ENCODE data around the gene IGFN1. TPM values are rescaled to one million over a fixed set of nuclear protein-coding genes. Genes with fewer than 3 reads are reported as not detected.

IGFN1 gene
- total RNA-seq, 1 donor from 2014 or later = 0.86 TPM

- no peak for DNase-seq (ENCODE audit: low read depth)
- no peak overlapping the region for H3K4me3 ChIP-seq (ENCODE audit: low read depth, low read length)
- TF ChIP-seq, protein P1, sequence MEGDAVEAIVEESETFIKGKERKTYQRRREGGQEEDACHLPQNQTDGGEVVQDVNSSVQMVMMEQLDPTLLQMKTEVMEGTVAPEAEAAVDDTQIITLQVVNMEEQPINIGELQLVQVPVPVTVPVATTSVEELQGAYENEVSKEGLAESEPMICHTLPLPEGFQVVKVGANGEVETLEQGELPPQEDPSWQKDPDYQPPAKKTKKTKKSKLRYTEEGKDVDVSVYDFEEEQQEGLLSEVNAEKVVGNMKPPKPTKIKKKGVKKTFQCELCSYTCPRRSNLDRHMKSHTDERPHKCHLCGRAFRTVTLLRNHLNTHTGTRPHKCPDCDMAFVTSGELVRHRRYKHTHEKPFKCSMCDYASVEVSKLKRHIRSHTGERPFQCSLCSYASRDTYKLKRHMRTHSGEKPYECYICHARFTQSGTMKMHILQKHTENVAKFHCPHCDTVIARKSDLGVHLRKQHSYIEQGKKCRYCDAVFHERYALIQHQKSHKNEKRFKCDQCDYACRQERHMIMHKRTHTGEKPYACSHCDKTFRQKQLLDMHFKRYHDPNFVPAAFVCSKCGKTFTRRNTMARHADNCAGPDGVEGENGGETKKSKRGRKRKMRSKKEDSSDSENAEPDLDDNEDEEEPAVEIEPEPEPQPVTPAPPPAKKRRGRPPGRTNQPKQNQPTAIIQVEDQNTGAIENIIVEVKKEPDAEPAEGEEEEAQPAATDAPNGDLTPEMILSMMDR (conservative IDR thresholded peaks at IDR 0.05; ENCODE audit: low read depth, low read length) = no peak
These were observed 51.1 kb downstream of the IGFN1 start for GRCh38 chr1:201241736-201242135.

GRCh38 chr1:201245082-201245481 lies 54.5 kb downstream of the IGFN1 start:
- no peak for DNase-seq (ENCODE audit: low read depth)
- TF ChIP-seq, protein P1 (conservative IDR thresholded peaks at IDR 0.05; ENCODE audit: low read depth, low read length) = no peak
- H3K4me3 ChIP-seq (ENCODE audit: low read depth, low read length) = no peak overlapping the region

DNA sequence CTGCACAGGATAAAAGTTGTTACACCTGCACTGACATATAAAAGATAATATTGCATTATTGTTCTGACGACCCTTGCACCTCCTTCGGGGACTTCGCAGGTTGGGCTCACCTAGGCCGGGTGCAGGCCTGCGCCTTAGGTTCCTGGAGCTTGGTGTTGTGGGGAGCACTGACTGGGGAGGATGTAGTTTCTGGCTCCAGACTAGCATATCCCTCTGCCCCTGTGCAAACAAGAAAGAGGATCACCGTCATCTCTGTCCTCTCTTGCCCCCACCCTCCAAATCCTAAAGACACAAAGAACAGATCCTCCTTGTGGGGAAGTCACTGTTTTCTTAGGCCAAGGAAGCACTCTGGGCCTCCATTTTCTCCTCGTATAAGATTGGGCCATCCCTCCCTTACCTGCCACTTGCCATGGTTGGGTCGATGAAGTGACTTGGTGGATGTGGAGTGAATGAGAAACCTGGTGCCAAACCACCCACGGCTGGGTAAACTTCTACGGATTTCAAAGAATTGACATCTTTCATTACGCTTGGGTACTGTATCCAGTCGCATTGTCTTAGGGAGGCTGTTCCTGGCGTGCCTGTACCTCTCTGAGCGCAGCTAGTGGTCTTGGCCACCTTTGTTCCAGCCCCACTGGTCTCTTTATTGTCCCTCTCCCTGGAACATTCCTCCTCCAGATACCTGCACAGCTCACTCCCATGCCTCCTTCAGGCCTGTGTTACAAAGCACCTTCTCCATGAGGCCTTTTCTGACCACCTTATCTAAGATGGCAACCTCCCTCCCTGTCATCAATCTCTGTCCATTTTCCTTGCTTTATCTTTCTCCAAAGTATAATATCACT lies 58.3 kb downstream of the IGFN1 start:
- no peak overlapping the region for H3K4me3 ChIP-seq (ENCODE audit: low read depth, low read length)
- TF ChIP-seq, protein P1 (conservative IDR thresholded peaks at IDR 0.05; ENCODE audit: low read depth, low read length) = no peak
- no peak for DNase-seq (ENCODE audit: low read depth)

- TF ChIP-seq, protein P1 (conservative IDR thresholded peaks at IDR 0.05; ENCODE audit: low read depth, low read length) = no peak
- H3K4me3 ChIP-seq (ENCODE audit: low read depth, low read length) = no peak overlapping the region
- DNase-seq (ENCODE audit: low read depth) = no peak
These were observed 59.8 kb downstream of the IGFN1 start for GRCh38 chr1:201250326-201251011.

GRCh38 chr1:201251411-201251810 lies 60.8 kb downstream of the IGFN1 start:
- no peak for DNase-seq (ENCODE audit: low read depth)
- H3K4me3 ChIP-seq (ENCODE audit: low read depth, low read length) = no peak overlapping the region
- TF ChIP-seq, protein P1 (conservative IDR thresholded peaks at IDR 0.05; ENCODE audit: low read depth, low read length) = no peak

- DNase-seq (ENCODE audit: low read depth) = no peak
- no peak overlapping the region for H3K4me3 ChIP-seq (ENCODE audit: low read depth, low read length)
- TF ChIP-seq, protein P1 (conservative IDR thresholded peaks at IDR 0.05; ENCODE audit: low read depth, low read length) = no peak
These were observed 61.3 kb downstream of the IGFN1 start for GRCh38 chr1:201251851-201252430.
